Subcutaneous adipose tissue (tissue), 4 donors: ENCODE data around the gene NXN. TPM values are rescaled to one million over a fixed set of nuclear protein-coding genes. Genes with fewer than 3 reads are reported as not detected.

Source experiments
- CTCF ChIP-seq: fragments of 450-650 bp; IDR thresholded peaks from one replicate; pipeline ENCODE4 v1.5.1; 2016; ENCODE audit warnings: low read depth, mild to moderate bottlenecking, control low read depth, antibody characterized with exemption, moderate library complexity
- total RNA-seq, 4 donors: library from RNA; depleted of rRNA; stranded (reverse); fragments of >200 nt; gene quantifications; one replicate each; pipeline ENCODE4 v1.1.0, GENCODE V29; 2016

Gene NXN
- total RNA-seq, 4 donors from 2014 or later: 2.9 to 24.3 (median 7.4) TPM

- TF ChIP-seq CTCF: no peak
These were observed 22.2 kb upstream of the NXN start for GRCh38 chr17:1001640-1002411.

- no peak for TF ChIP-seq CTCF
These were observed 21.3 kb upstream of the NXN start for GRCh38 chr17:1000597-1001461.

GRCh38 chr17:998111-998510 lies 18.5 kb upstream of the NXN start:
- TF ChIP-seq CTCF: no peak

GRCh38 chr17:996554-997344 lies 17.2 kb upstream of the NXN start, which contains the start of gene TIMM22:
Gene TIMM22, plus strand, starts transcription at chr17:997129. Its CDS starts 14 bp downstream, at chr17:997143.
- no peak for TF ChIP-seq CTCF

GRCh38 chr17:992933-993332 lies 13.4 kb upstream of the NXN start:
- TF ChIP-seq CTCF: no peak

- no peak for TF ChIP-seq CTCF
These were observed 9.0 kb upstream of the NXN start for GRCh38 chr17:988561-988960.
